GM23338 (cell line): ENCODE measurements around the gene PBX3. TPM values are rescaled to one million over a fixed set of nuclear protein-coding genes. Genes with fewer than 3 reads are reported as not detected.

Source experiments
- ATAC-seq: fragments of 200-7000 bp; cut with Tn5 transposase; 3 replicates; pipeline ENCODE4 v1.9.1; 2020
- DNase-seq: peaks from one replicate; pipeline ENCODE4 v3.0.0-alpha.2; 2015; ENCODE audit warnings: low spot score
- H2AFZ ChIP-seq: fragments of 200-600 bp; sonication (generic); 2 replicates; pipeline ENCODE4 v1.8.0; 2016; ENCODE audit warnings: antibody characterized with exemption, mild to moderate bottlenecking, moderate library complexity
- H3F3A ChIP-seq: fragments of 200-600 bp; sonication (generic); replicated peaks from 2 replicates; pipeline ENCODE4 v1.8.0; 2017; ENCODE audit warnings: antibody characterized with exemption, mixed run types, low read depth
- H3K27ac ChIP-seq: fragments of 200-600 bp; sonication (generic); 2 replicates; pipeline ENCODE4 v1.6.1; 2016; ENCODE audit warnings: low read depth
- H3K27me3 ChIP-seq: fragments of 200-600 bp; sonication (generic); 2 replicates; pipeline ENCODE4 v1.8.0; 2016; ENCODE audit warnings: mild to moderate bottlenecking, mixed run types, moderate library complexity; ENCODE audit not compliant: insufficient read depth
- H3K36me3 ChIP-seq: fragments of 200-600 bp; sonication (generic); 2 replicates; pipeline ENCODE4 v1.8.0; 2016; ENCODE audit warnings: mild to moderate bottlenecking; ENCODE audit not compliant: insufficient read depth
- H3K4me1 ChIP-seq: fragments of 200-600 bp; sonication (generic); 2 replicates; pipeline ENCODE4 v1.8.0; 2016; ENCODE audit warnings: mild to moderate bottlenecking, moderate library complexity; ENCODE audit not compliant: insufficient read depth
- H3K4me2 ChIP-seq: fragments of 200-600 bp; sonication (generic); 2 replicates; pipeline ENCODE4 v1.7.1; 2017; ENCODE audit warnings: mixed run types
- H3K4me3 ChIP-seq: fragments of 200-600 bp; sonication (generic); 2 replicates; pipeline ENCODE4 v1.6.1; 2016; ENCODE audit warnings: mixed run types
- H3K79me2 ChIP-seq: fragments of 200-600 bp; sonication (generic); replicated peaks from 2 replicates; pipeline ENCODE4 v1.8.0; 2017; ENCODE audit warnings: mild to moderate bottlenecking; ENCODE audit not compliant: insufficient read depth
- H3K9me2 ChIP-seq: fragments of 200-600 bp; sonication (generic); 2 replicates; pipeline ENCODE4 v1.8.0; 2017; ENCODE audit not compliant: insufficient read depth
- H4K20me1 ChIP-seq: fragments of 200-600 bp; sonication (generic); replicated peaks from 2 replicates; pipeline ENCODE4 v1.8.0; 2017; ENCODE audit warnings: mild to moderate bottlenecking; ENCODE audit not compliant: insufficient read depth
- H3K27ac Mint-ChIP-seq: 2 replicates; pipeline ENCODE4 v1.8.0; 2020; ENCODE audit warnings: inconsistent platforms, mild to moderate bottlenecking, moderate library complexity, mixed read lengths
- H3K27me3 Mint-ChIP-seq: 3 replicates; pipeline ENCODE4 v1.8.0; 2022; ENCODE audit warnings: low read depth, mild to moderate bottlenecking, moderate library complexity, mixed read lengths, inconsistent platforms; ENCODE audit not compliant: insufficient read depth, poor library complexity
- H3K36me3 Mint-ChIP-seq: 3 replicates; pipeline ENCODE4 v1.8.0; 2021; ENCODE audit warnings: low read depth, mild to moderate bottlenecking, inconsistent platforms, moderate library complexity, mixed read lengths
- H3K4me1 Mint-ChIP-seq: 3 replicates; pipeline ENCODE4 v1.8.0; 2020; ENCODE audit warnings: mild to moderate bottlenecking, inconsistent platforms, mixed read lengths
- H3K4me3 Mint-ChIP-seq: 3 replicates; pipeline ENCODE4 v1.8.0; 2021; ENCODE audit warnings: moderate library complexity, mild to moderate bottlenecking, inconsistent platforms, mixed read lengths
- H3K9me3 Mint-ChIP-seq: 3 replicates; pipeline ENCODE4 v1.8.0; 2020; ENCODE audit warnings: moderate library complexity, mild to moderate bottlenecking, inconsistent platforms, mixed read lengths
- CREB1 ChIP-seq: fragments of 250-450 bp; sonication (Bioruptor Pico); IDR thresholded peaks from 2 replicates; pipeline ENCODE4 v1.5.0; 2020; ENCODE audit warnings: low read depth, mild to moderate bottlenecking, moderate library complexity
- EZH2 ChIP-seq: fragments of 200-600 bp; sonication (generic); IDR thresholded peaks from one replicate; pipeline ENCODE4 v1.8.0; 2017; ENCODE audit warnings: antibody characterized with exemption, mild to moderate bottlenecking, low read depth; ENCODE audit not compliant: unreplicated experiment
- EZH2phosphoT487 ChIP-seq: fragments of 200-600 bp; sonication (generic); IDR thresholded peaks from one replicate; pipeline ENCODE4 v1.8.1; 2018; ENCODE audit warnings: antibody characterized with exemption; ENCODE audit not compliant: unreplicated experiment
- JUNB ChIP-seq: IDR thresholded peaks from one replicate; pipeline ENCODE4 v1.6.1; 2016; ENCODE audit warnings: antibody characterized with exemption; ENCODE audit not compliant: unreplicated experiment
- NANOG ChIP-seq: IDR thresholded peaks from 2 replicates; pipeline ENCODE4 v1.6.1; 2016; ENCODE audit warnings: antibody characterized with exemption, borderline replicate concordance
- POLR2AphosphoS5 ChIP-seq: IDR thresholded peaks from 2 replicates; pipeline ENCODE4 v1.6.1; 2016; ENCODE audit warnings: antibody characterized with exemption, low read depth
- STAT1 ChIP-seq: IDR thresholded peaks from one replicate; pipeline ENCODE4 v1.6.1; 2016; ENCODE audit warnings: antibody characterized with exemption; ENCODE audit not compliant: unreplicated experiment
- ZNF114 ChIP-seq: fragments of 250-450 bp; sonication (Bioruptor Pico); IDR thresholded peaks from 2 replicates; pipeline ENCODE4 v1.5.0; 2020; ENCODE audit warnings: mild to moderate bottlenecking, moderate library complexity
- ZNF331 ChIP-seq: fragments of 250-450 bp; sonication (Bioruptor Pico); IDR thresholded peaks from 2 replicates; pipeline ENCODE4 v1.5.0; 2020; ENCODE audit warnings: low read depth, mild to moderate bottlenecking, moderate library complexity
- polyA plus RNA-seq: library from polyadenylated mRNA; unstranded; fragments of >200 nt; fragmentation: Nextera tagmentation; extraction: Ambion mirVana; gene quantifications from 2 replicates; pipeline ENCODE4 v1.2.1, GENCODE V29; 2016
- total RNA-seq: library from RNA; depleted of rRNA; stranded (reverse); fragments of >200 nt; shearing (Covaris generic); gene quantifications from 2 replicates; pipeline ENCODE4 v1.2.3, GENCODE V29; 2014
- TF ChIP-seq, protein P1 (sequence below): IDR thresholded peaks from 2 replicates; pipeline ENCODE4 v1.6.1; 2016; ENCODE audit warnings: antibody characterized with exemption
- TF ChIP-seq, protein P2 (sequence below), 2 experiments: fragments of 200-600 bp in 1 of 2; sonication (generic) in 1 of 2; conservative IDR thresholded peaks; 2 replicates each; pipeline versions ENCODE4 v1.5.1 to v1.6.1; 2016 to 2017; ENCODE audit warnings: antibody characterized with exemption in 2 of 2, low read depth in 2 of 2, mild to moderate bottlenecking in 2 of 2, moderate library complexity in 1 of 2
- TF ChIP-seq, protein P3 (sequence below): IDR thresholded peaks from one replicate; pipeline ENCODE4 v1.6.1; 2018; ENCODE audit warnings: antibody characterized with exemption; ENCODE audit not compliant: unreplicated experiment
- TF ChIP-seq, protein P4 (sequence below): fragments of 250-450 bp; sonication (Bioruptor Pico); IDR thresholded peaks from 2 replicates; pipeline ENCODE4 v1.5.0; 2020; ENCODE audit warnings: mild to moderate bottlenecking, moderate library complexity

Gene PBX3
- total and polyA plus RNA-seq, 2 experiments from 2014 or later = 28.9 to 50.5 TPM

DNA sequence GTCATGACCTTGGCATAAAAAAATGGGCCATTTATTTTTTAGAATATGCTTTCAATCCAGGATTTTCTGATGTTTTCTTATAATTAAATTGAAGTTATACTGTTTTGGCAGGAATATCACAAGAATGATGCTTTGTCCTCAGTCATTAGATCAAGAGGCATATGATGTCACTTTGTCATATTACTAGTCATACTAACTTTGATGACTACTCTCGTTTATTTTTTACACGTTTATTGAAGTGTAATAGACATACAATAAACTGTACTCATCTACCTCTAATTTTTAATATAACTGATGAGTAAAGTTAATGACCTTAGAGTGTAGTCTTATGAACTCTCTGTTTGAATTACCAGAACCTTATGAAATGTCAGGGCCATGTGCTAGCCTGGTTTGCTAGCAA is 56.4 kb downstream of the PBX3 start:
- Histone ChIP-seq H3K27me3 (no peaks in the 10 kb centered on the region), H3K27ac (no peak overlapping the region), H3K4me2 (no peak overlapping the region), H3K79me2 (peaks cover 48% of the 10 kb centered on the region), H3F3A (no peaks in the 10 kb centered on the region), H2AFZ (no peak overlapping the region), H3K4me3 (no peak overlapping the region), H3K4me1 (no peaks in the 10 kb centered on the region), H4K20me1 (no peaks in the 10 kb centered on the region; the same call in 1 of the 2 replicates), H3K9me2 (no peaks in the 10 kb centered on the region), H3K36me3 (no peaks in the 10 kb centered on the region)
- Mint-ChIP-seq H3K4me3 (no peak overlapping the region), H3K36me3 (no peaks in the 10 kb centered on the region; the same call in 2 of the 3 replicates), H3K4me1 (no peaks in the 10 kb centered on the region), H3K27ac (no peak overlapping the region), H3K9me3 (no peaks in the 10 kb centered on the region), H3K27me3 (peaks cover 2% of the 10 kb centered on the region)
- DNase-seq = no peak
- no peak for ATAC-seq
- TF ChIP-seq, protein P1, sequence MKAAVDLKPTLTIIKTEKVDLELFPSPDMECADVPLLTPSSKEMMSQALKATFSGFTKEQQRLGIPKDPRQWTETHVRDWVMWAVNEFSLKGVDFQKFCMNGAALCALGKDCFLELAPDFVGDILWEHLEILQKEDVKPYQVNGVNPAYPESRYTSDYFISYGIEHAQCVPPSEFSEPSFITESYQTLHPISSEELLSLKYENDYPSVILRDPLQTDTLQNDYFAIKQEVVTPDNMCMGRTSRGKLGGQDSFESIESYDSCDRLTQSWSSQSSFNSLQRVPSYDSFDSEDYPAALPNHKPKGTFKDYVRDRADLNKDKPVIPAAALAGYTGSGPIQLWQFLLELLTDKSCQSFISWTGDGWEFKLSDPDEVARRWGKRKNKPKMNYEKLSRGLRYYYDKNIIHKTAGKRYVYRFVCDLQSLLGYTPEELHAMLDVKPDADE = no peak
- TF ChIP-seq NANOG = no peak
- TF ChIP-seq POLR2AphosphoS5 = no peak
- TF ChIP-seq, protein P2, sequence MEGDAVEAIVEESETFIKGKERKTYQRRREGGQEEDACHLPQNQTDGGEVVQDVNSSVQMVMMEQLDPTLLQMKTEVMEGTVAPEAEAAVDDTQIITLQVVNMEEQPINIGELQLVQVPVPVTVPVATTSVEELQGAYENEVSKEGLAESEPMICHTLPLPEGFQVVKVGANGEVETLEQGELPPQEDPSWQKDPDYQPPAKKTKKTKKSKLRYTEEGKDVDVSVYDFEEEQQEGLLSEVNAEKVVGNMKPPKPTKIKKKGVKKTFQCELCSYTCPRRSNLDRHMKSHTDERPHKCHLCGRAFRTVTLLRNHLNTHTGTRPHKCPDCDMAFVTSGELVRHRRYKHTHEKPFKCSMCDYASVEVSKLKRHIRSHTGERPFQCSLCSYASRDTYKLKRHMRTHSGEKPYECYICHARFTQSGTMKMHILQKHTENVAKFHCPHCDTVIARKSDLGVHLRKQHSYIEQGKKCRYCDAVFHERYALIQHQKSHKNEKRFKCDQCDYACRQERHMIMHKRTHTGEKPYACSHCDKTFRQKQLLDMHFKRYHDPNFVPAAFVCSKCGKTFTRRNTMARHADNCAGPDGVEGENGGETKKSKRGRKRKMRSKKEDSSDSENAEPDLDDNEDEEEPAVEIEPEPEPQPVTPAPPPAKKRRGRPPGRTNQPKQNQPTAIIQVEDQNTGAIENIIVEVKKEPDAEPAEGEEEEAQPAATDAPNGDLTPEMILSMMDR (conservative IDR thresholded peaks at IDR 0.05; ENCODE audit: low read depth in 2 of 2) = no peak
- no peak for TF ChIP-seq STAT1
- no peak for TF ChIP-seq EZH2phosphoT487
- no peak for TF ChIP-seq JUNB
- TF ChIP-seq, protein P3, sequence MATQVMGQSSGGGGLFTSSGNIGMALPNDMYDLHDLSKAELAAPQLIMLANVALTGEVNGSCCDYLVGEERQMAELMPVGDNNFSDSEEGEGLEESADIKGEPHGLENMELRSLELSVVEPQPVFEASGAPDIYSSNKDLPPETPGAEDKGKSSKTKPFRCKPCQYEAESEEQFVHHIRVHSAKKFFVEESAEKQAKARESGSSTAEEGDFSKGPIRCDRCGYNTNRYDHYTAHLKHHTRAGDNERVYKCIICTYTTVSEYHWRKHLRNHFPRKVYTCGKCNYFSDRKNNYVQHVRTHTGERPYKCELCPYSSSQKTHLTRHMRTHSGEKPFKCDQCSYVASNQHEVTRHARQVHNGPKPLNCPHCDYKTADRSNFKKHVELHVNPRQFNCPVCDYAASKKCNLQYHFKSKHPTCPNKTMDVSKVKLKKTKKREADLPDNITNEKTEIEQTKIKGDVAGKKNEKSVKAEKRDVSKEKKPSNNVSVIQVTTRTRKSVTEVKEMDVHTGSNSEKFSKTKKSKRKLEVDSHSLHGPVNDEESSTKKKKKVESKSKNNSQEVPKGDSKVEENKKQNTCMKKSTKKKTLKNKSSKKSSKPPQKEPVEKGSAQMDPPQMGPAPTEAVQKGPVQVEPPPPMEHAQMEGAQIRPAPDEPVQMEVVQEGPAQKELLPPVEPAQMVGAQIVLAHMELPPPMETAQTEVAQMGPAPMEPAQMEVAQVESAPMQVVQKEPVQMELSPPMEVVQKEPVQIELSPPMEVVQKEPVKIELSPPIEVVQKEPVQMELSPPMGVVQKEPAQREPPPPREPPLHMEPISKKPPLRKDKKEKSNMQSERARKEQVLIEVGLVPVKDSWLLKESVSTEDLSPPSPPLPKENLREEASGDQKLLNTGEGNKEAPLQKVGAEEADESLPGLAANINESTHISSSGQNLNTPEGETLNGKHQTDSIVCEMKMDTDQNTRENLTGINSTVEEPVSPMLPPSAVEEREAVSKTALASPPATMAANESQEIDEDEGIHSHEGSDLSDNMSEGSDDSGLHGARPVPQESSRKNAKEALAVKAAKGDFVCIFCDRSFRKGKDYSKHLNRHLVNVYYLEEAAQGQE = no peak
- no peak for TF ChIP-seq CREB1 (CRISPR knock-in tag)
- TF ChIP-seq ZNF331 (CRISPR knock-in tag) = no peak
- TF ChIP-seq, protein P4, sequence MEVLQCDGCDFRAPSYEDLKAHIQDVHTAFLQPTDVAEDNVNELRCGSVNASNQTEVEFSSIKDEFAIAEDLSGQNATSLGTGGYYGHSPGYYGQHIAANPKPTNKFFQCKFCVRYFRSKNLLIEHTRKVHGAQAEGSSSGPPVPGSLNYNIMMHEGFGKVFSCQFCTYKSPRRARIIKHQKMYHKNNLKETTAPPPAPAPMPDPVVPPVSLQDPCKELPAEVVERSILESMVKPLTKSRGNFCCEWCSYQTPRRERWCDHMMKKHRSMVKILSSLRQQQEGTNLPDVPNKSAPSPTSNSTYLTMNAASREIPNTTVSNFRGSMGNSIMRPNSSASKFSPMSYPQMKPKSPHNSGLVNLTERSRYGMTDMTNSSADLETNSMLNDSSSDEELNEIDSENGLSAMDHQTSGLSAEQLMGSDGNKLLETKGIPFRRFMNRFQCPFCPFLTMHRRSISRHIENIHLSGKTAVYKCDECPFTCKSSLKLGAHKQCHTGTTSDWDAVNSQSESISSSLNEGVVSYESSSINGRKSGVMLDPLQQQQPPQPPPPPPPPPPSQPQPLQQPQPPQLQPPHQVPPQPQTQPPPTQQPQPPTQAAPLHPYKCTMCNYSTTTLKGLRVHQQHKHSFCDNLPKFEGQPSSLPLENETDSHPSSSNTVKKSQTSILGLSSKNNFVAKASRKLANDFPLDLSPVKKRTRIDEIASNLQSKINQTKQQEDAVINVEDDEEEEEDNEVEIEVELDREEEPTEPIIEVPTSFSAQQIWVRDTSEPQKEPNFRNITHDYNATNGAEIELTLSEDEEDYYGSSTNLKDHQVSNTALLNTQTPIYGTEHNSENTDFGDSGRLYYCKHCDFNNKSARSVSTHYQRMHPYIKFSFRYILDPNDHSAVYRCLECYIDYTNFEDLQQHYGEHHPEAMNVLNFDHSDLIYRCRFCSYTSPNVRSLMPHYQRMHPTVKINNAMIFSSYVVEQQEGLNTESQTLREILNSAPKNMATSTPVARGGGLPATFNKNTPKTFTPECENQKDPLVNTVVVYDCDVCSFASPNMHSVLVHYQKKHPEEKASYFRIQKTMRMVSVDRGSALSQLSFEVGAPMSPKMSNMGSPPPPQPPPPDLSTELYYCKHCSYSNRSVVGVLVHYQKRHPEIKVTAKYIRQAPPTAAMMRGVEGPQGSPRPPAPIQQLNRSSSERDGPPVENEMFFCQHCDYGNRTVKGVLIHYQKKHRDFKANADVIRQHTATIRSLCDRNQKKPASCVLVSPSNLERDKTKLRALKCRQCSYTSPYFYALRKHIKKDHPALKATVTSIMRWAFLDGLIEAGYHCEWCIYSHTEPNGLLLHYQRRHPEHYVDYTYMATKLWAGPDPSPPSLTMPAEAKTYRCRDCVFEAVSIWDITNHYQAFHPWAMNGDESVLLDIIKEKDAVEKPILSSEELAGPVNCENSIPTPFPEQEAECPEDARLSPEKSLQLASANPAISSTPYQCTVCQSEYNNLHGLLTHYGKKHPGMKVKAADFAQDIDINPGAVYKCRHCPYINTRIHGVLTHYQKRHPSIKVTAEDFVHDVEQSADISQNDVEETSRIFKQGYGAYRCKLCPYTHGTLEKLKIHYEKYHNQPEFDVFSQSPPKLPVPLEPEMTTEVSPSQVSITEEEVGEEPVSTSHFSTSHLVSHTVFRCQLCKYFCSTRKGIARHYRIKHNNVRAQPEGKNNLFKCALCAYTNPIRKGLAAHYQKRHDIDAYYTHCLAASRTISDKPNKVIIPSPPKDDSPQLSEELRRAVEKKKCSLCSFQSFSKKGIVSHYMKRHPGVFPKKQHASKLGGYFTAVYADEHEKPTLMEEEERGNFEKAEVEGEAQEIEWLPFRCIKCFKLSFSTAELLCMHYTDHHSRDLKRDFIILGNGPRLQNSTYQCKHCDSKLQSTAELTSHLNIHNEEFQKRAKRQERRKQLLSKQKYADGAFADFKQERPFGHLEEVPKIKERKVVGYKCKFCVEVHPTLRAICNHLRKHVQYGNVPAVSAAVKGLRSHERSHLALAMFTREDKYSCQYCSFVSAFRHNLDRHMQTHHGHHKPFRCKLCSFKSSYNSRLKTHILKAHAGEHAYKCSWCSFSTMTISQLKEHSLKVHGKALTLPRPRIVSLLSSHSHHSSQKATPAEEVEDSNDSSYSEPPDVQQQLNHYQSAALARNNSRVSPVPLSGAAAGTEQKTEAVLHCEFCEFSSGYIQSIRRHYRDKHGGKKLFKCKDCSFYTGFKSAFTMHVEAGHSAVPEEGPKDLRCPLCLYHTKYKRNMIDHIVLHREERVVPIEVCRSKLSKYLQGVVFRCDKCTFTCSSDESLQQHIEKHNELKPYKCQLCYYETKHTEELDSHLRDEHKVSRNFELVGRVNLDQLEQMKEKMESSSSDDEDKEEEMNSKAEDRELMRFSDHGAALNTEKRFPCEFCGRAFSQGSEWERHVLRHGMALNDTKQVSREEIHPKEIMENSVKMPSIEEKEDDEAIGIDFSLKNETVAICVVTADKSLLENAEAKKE (CRISPR knock-in tag) = no peak
- TF ChIP-seq ZNF114 (CRISPR knock-in tag) = no peak
- no peak for TF ChIP-seq EZH2
